GM12874 (cell line): ENCODE measurements around the gene HCFC1.

Experiments used
- TF ChIP-seq, protein P1 (sequence below): IDR thresholded peaks from 2 replicates; pipeline ENCODE4 v1.5.1; 2011; ENCODE audit warnings: low read depth, mild to moderate bottlenecking, control low read depth, low read length, moderate library complexity; ENCODE audit not compliant: insufficient read depth

Gene HCFC1

DNA sequence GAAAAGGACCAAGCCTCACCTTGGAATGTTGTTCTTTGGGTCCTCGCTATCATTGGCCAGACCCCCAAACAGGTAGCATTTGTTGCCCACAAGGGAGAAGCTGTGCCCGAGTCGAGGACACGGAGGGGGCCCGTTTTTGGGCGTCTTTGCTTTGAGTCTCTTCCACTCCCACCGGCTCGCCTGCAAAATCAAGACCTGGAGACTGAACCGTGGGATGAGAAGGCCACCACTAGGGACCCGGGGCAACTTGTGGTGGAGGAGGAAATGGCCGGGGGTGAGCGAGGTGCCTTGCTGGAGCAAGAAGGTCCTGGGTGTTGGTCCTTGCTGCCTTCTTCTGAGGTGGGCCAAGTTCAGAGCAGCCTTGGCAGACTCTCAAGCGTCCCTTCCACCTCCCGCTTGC, 7.5 kb downstream of the HCFC1 start:
- TF ChIP-seq, protein P1, sequence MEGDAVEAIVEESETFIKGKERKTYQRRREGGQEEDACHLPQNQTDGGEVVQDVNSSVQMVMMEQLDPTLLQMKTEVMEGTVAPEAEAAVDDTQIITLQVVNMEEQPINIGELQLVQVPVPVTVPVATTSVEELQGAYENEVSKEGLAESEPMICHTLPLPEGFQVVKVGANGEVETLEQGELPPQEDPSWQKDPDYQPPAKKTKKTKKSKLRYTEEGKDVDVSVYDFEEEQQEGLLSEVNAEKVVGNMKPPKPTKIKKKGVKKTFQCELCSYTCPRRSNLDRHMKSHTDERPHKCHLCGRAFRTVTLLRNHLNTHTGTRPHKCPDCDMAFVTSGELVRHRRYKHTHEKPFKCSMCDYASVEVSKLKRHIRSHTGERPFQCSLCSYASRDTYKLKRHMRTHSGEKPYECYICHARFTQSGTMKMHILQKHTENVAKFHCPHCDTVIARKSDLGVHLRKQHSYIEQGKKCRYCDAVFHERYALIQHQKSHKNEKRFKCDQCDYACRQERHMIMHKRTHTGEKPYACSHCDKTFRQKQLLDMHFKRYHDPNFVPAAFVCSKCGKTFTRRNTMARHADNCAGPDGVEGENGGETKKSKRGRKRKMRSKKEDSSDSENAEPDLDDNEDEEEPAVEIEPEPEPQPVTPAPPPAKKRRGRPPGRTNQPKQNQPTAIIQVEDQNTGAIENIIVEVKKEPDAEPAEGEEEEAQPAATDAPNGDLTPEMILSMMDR = no peak

DNA sequence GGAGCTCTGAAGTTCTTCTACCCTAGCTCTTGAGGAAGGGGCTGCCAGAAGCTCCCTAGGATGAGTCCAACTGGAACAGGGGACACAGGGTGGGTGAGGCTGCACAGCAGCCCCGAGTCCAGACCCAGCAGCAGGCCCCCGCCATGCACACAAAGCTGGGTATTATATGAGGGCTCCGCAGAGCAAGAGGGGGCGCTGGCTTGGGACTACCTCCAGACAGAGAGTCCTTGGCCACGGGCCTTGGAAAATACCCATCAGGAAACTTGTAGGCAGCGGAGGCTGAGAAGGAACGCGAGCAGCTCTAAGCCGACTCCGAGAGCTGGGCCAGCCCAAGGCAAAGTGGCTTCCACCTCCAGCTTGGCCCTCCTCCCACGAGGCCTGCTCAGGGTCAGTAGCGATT, 8.1 kb downstream of the HCFC1 start:
- TF ChIP-seq, protein P1 = no peak

DNA sequence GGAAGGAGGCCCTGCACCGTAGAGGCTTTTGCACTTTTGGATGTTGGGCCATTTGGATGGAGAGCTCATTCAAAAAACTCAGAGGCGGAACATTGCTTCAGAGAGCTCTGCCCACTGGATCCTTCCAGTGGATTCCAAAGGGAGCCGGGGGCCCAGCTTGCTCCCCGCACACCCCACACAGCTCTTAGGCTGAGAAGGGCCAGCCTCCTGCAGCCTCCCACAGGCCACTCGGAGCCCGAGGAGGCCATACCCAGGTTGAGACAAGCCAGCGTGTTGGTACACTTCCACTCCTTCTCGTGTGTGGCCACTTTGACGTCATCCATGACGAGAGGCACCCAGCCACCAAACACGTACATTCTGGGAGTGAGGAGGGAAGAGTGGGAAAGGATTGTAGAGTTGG, 10.3 kb downstream of the HCFC1 start:
- TF ChIP-seq, protein P1 = no peak

DNA sequence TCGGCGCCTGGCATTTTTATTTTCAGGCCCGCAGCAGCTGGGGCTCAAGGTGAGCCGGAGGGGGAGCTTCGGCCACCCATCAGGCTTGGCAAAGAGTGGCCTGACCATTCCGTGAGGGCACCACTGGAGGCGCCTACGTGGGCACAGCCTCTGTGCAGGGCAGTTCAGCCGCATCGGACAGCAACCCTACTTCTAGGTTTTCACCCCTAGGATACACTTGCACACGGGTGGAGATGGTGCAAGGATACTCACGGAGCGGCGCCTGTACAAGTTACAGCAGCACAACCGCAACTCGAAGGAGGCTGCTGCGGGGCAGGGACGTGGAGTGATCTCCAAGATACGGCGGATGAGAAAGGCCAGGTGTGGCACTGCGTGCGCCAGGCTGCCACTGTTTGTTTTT, 10.8 kb downstream of the HCFC1 start:
- TF ChIP-seq, protein P1 = no peak

DNA sequence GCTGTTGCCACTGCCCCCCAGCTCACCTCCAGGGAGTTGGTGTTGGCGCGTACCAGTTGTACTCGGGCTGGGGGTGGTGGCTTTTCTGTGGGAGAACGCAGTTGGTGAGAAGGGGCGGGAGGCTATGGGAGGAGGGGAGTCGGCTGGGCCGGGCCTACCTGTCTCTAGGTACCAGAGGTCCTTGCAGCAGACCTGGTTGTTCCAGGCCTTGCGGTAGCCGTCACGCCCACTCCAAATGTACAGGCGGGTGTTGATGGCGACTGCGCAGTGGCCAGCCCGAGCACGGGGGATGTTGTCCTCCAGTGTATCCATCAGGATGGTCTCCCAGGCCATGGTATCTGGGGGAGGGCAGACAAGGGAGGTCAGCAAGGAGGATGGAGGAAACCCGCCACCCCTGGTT, 11.5 kb downstream of the HCFC1 start:
- TF ChIP-seq, protein P1 = no peak

DNA sequence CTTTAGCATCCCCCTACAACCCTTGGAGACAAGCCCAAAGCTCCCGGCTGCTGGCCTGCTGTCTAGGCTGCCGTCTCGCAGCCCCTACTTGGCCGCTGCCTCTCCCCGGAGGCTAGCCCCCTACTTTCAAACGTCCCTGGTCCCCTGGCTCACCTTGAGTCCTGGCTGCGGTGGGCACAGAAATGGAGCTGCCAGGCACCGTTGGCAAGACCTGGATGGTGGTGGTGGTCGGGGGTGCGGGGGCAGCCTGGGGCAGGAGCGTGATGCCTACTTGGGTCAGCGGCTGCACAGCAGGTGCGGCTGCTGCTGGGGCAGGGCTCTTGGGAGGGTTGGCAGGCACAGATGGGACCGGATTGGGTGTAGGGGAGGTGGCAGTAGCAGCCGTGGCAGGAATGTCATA, 12.0 kb downstream of the HCFC1 start:
- TF ChIP-seq, protein P1 = no peak

DNA sequence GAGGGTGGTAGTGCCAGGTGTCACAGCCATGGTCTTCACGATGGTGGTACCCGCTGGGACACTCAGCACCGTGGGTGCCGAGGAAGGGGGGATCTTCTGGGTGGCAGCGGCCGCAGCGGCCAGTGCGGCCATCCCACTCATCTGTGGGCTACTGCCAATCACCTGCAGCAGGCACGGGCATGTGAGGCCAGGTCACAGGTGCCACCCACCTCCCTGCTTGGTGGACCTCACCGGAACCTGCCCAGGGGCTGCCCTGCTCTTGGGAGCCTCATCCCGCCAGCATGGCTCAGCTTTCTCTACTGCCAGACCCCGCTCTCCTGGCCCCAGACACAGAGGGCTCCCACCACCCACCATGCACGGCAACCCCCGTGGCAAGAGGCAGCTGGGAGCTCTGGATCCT, 13.0 kb downstream of the HCFC1 start:
- TF ChIP-seq, protein P1 = no peak

DNA sequence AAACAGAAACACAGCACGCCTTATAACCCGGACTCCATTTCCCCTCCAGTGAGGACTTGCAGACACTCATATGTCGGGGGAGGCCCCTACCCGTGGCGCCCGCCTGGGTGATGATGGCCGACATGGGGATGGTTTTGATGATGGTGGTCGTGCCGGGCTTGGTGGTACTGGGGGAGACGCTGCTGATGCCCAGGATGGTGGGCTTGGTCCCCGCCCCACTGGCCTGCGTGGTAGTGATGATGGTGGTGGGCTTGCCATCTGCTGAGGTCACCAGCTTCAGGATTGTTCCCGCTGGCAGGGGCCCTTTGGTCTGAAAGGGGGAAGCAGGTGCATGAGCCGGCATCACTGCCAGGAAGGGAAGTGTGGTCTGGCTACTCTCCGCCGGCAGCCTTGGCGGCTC, 14.4 kb downstream of the HCFC1 start:
- TF ChIP-seq, protein P1 = no peak
